AG10803 (cell line): ENCODE results near the gene CASTOR1.

Experiments
- DNase-seq: peaks from one replicate; pipeline ENCODE4 v3.0.0; 2010; ENCODE audit warnings: low read depth
- H3K4me3 ChIP-seq: 2 replicates; pipeline ENCODE4 v1.5.1; 2011; ENCODE audit warnings: mild to moderate bottlenecking, low read length, control low read depth
- TF ChIP-seq, protein P1 (sequence below): conservative IDR thresholded peaks from 2 replicates; pipeline ENCODE4 v1.5.1; 2011; ENCODE audit warnings: mild to moderate bottlenecking, low read length, control low read depth, inconsistent platforms

CASTOR1 gene

DNA sequence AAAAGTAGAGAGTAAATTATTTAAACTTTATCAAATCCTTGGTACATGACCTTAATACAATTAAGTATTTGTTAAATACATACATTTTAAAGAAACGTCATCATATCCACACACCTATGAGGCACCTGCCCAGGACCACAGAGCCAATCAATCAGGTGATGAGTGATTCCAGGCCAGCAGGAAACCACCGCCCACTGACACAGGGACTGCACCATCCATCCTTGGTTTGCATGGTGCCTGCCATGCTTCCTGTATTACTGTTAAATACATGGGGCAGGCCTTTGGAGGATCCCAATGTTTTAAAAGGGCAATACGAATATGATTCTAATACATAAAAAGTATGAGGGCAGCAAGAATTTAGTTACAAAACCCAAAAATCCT is 44.4 kb upstream of the CASTOR1 start:
- DNase-seq = no peak
- TF ChIP-seq, protein P1, sequence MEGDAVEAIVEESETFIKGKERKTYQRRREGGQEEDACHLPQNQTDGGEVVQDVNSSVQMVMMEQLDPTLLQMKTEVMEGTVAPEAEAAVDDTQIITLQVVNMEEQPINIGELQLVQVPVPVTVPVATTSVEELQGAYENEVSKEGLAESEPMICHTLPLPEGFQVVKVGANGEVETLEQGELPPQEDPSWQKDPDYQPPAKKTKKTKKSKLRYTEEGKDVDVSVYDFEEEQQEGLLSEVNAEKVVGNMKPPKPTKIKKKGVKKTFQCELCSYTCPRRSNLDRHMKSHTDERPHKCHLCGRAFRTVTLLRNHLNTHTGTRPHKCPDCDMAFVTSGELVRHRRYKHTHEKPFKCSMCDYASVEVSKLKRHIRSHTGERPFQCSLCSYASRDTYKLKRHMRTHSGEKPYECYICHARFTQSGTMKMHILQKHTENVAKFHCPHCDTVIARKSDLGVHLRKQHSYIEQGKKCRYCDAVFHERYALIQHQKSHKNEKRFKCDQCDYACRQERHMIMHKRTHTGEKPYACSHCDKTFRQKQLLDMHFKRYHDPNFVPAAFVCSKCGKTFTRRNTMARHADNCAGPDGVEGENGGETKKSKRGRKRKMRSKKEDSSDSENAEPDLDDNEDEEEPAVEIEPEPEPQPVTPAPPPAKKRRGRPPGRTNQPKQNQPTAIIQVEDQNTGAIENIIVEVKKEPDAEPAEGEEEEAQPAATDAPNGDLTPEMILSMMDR = no peak
- no peak overlapping the region for H3K4me3 ChIP-seq

DNA sequence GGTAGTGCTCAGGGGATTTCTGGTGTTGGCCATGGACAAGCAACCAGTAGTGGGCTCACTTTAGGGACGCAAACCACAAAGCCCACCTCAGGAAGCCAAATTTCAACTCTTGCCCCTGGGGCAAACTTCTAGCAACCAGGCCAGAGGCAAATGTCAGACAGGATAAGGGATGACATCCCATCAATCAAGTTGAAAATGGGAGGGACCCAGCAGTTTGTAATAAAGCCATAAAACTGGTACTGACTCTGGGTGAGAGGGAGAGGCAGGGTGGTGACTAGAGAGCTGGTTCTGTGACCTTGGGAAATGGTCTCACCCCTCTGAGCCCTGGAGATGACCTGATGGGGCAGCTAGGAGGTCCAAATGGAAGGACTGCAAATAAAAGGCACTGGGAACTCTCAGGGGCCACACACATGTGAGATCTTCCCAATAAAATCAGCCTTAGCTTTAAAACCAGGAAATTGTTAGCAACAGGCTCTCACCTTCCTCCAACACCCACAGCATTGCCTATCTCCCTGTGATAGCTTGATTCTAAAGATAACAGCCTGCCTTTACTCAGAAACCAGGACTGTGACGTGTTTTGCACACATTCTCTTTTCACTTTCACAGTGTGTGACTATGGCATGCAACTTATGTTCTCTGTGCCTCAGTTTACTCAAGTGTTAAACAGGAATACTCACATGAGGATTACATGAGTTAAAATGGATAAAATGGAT is 43.8 kb upstream of the CASTOR1 start:
- TF ChIP-seq, protein P1 = no peak
- no peak overlapping the region for H3K4me3 ChIP-seq
- no peak for DNase-seq

DNA sequence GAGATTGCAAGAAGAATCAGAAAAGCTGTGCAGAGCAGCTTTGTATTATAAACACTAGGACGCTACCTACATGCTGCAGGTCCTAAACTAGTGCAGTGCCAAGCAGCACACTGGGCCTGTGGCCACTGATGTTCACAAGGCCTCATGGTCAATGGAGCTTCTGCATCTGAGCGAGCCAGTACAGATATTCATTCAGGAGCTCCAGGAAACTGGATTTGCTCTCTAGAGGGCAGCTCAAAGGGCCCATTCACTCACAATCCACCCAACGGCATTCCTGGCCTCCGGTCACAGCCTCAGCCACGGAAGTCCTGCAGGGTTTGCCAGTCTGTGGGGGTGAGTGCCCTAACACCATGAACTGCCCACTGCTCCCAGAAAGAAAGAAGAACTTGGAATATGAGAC is 43.2 kb upstream of the CASTOR1 start:
- TF ChIP-seq, protein P1 = no peak
- no peak for DNase-seq
- no peak overlapping the region for H3K4me3 ChIP-seq

DNA sequence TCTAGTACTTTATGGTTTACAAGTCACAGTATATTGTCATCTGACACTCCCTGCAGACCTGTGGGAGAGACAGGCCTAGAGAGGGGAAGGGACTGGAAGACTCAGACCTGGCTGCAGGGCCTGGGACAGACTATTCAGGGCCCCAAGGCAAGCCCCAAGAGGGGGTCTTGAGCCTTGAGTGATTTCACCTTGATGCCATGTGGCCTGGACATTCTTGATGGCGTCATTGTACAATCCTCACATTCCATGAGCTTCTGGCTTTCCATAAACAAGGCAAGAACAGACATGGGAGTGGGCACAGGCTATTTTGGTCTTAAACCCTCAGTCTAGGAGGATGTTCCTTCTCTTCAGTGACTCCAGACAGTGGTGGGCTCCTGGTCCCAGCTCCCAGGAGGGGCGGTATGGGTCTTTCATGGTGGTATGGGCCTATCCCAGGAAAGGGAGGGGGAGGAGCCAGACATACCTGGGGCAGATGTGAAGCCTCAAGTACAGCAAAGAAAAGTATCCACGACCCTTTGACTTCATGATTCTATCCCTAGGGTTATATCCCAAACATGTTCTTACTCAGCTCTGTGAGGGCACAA is 39.3 kb upstream of the CASTOR1 start:
- H3K4me3 ChIP-seq = no peak overlapping the region
- peak; percentile 52 for DNase-seq
- TF ChIP-seq, protein P1 = no peak

GRCh38 chr22:30327864-30328345 is 38.6 kb upstream of the CASTOR1 start:
- DNase-seq = no peak
- TF ChIP-seq, protein P1 = no peak
- no peak overlapping the region for H3K4me3 ChIP-seq

DNA sequence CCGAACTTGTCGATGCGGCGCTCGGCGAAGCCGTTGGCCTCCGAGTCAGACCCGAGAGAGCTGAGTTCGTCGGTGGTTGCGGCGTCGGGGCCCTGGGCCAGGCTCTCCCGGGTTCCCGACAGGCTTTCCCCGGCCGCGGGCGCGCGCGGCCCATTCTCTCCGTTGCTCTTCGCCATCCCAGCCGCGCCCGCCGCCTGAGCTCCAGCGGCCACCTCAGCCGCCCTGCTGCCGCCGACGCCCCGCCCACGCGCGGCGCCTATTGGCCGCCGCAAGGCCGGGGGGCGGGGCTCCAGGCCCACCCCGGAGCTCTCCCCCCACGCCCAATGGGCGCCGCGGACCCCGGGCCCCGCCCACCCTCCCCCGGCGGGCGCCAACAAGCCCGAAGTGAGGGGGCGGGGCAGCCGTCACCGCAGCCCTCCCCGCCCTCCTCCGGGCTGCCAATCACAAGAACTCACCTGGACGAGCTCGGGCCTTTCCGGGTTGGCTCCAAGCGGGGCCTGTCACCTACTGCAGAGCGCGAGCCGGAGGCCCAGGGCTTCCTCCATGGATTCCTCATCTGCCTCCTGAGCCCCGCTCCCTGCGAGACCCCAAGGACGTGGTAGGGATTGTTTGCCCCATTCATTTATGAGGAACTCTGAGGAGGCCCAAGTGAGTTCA is 37.5 kb upstream of the CASTOR1 start, which contains the start of gene TBC1D10A:
Gene TBC1D10A (minus strand): TSS at position 236 of the 657 bp plus-strand sequence. CDS start 60 bp downstream, at position 176.
- H3K4me3 ChIP-seq = peak within 1 kb of the TSS; percentile 84
- DNase-seq = peak; percentile 89
- TF ChIP-seq, protein P1 = no peak
